K562 (cell line): Measurements from ENCODE around the gene AP3B2. TPM values are rescaled to one million over a fixed set of nuclear protein-coding genes. Genes with fewer than 3 reads are reported as not detected.

ENCODE experiments used
- ATAC-seq: fragments of 200-7000 bp; cut with Tn5 transposase; 3 replicates; pipeline ENCODE4 v1.9.1; 2020; ENCODE audit warnings: moderate library complexity
- BruUV-seq: library from RNA; stranded (reverse); fragments of 400-500 nt; replicated peaks from 2 replicates; lab custom pipeline; 2021; lab: Mats Ljungman, UMichigan
- CTCF ChIA-PET: fragments of 300-600 bp; formaldehyde crosslinking; extraction: SDS; loops from one replicate; lab custom pipeline; 2021; ENCODE audit warnings: low intra/inter-chr PET ratio; lab: Yijun Ruan, JAX
- POLR2A ChIA-PET: fragments of 300-600, 350-650 bp; sonication (Branson Sonifier 250); formaldehyde crosslinking; extraction: SDS; loops from one replicate; lab custom pipeline; 2021; ENCODE audit warnings: antibody characterized with exemption, inconsistent platforms; lab: Yijun Ruan, JAX
- DNase-seq, 4 experiments: peaks; one replicate each; pipeline versions ENCODE4 v3.0.0 to v3.0.0-alpha.2; 2011 to 2018; ENCODE audit warnings: low spot score in 3 of 4, mixed read lengths in 3 of 4; ENCODE audit errors: extremely low read depth in 1 of 4
- FAIRE-seq: peaks from 2 replicates; lab custom pipeline; 2011; peaks lifted over from hg19 to GRCh38; lab: Jason Lieb, UNC
- H2AFZ ChIP-seq: 2 replicates; pipeline ENCODE4 v1.6.0; 2011; ENCODE audit warnings: low read depth, low read length, control low read depth, inconsistent platforms
- H3K27ac ChIP-seq: fragments of 200-600 bp; 3 replicates; pipeline ENCODE4 v1.8.0; 2011; ENCODE audit warnings: low read depth, mild to moderate bottlenecking, control low read depth, inconsistent platforms, low read length, moderate library complexity, mixed read lengths; ENCODE audit errors: extremely low read depth
- H3K27me3 ChIP-seq, 2 experiments: fragments of 300-600 bp in 1 of 2; 2 replicates in 1 of 2; 3 replicates in 1 of 2; pipeline versions ENCODE4 v1.6.0 to v1.8.0; 2011; ENCODE audit warnings: inconsistent platforms in 2 of 2, low read length in 2 of 2, mild to moderate bottlenecking in 1 of 2, mixed read lengths in 1 of 2, moderate library complexity in 1 of 2; ENCODE audit not compliant: control insufficient read depth in 2 of 2, insufficient read depth in 2 of 2
- H3K36me3 ChIP-seq: fragments of 300-600 bp; 3 replicates; pipeline ENCODE4 v1.8.0; 2011; ENCODE audit warnings: mild to moderate bottlenecking, low read length, inconsistent platforms; ENCODE audit not compliant: control insufficient read depth, insufficient read depth
- H3K4me1 ChIP-seq, 2 experiments: fragments of 200-600 bp in 1 of 2; replicated peaks in 1 of 2; 2 replicates in 1 of 2; 3 replicates in 1 of 2; pipeline versions ENCODE4 v1.5.1 to v1.8.0; 2011; ENCODE audit warnings: inconsistent platforms in 2 of 2, low read length in 2 of 2, mild to moderate bottlenecking in 1 of 2, mixed read lengths in 1 of 2, moderate library complexity in 1 of 2; ENCODE audit not compliant: control insufficient read depth in 2 of 2, insufficient read depth in 2 of 2
- H3K4me2 ChIP-seq: 2 replicates; pipeline ENCODE4 v1.6.1; 2011; ENCODE audit warnings: low read length, control low read depth, inconsistent platforms, mixed read lengths; ENCODE audit not compliant: insufficient read depth
- H3K4me3 ChIP-seq: fragments of 200-600 bp; sonication (generic), shearing (Covaris generic); 2 replicates; pipeline ENCODE4 v1.5.1; 2016; ENCODE audit warnings: control low read depth, inconsistent platforms
- H3K79me2 ChIP-seq: fragments of 200-600 bp; 3 replicates; pipeline ENCODE4 v1.8.0; 2011; ENCODE audit warnings: low read length, inconsistent platforms; ENCODE audit not compliant: control insufficient read depth, insufficient read depth
- H3K9ac ChIP-seq, 2 experiments: 2 replicates each; pipeline versions ENCODE4 v1.6.0 to v1.6.1; 2011; ENCODE audit warnings: low read depth in 2 of 2, low read length in 2 of 2, control low read depth in 1 of 2, inconsistent platforms in 1 of 2, mild to moderate bottlenecking in 1 of 2, mixed read lengths in 1 of 2; ENCODE audit not compliant: insufficient read depth in 1 of 2
- H3K9me1 ChIP-seq: one replicate; pipeline ENCODE4 v1.6.0; 2011; ENCODE audit warnings: inconsistent platforms, mild to moderate bottlenecking, low read length, moderate library complexity; ENCODE audit not compliant: control insufficient read depth, insufficient read depth
- H3K9me3 ChIP-seq: replicated peaks from 2 replicates; pipeline ENCODE4 v1.5.1; 2011; ENCODE audit warnings: low read depth, low read length, inconsistent platforms; ENCODE audit not compliant: control insufficient read depth, insufficient read depth
- H4K20me1 ChIP-seq: replicated peaks from 2 replicates; pipeline ENCODE4 v1.6.1; 2011; ENCODE audit warnings: low read length, inconsistent platforms, mixed read lengths; ENCODE audit not compliant: control insufficient read depth, insufficient read depth
- ARHGAP35 ChIP-seq: fragments of 450-650 bp; IDR thresholded peaks from 2 replicates; pipeline ENCODE4 v1.6.1; 2018; ENCODE audit not compliant: partially characterized antibody
- ELF1 ChIP-seq: fragments of 200-800 bp; sonication (Bioruptor generic); IDR thresholded peaks from 2 replicates; pipeline ENCODE4 v1.6.1; 2016; ENCODE audit warnings: missing genetic modification characterization, missing compliant biosample characterization
- NBN ChIP-seq: fragments of 450-650 bp; IDR thresholded peaks from 2 replicates; pipeline ENCODE4 v1.6.1; 2016; ENCODE audit warnings: low read depth, mild to moderate bottlenecking
- NFATC3 ChIP-seq: fragments of 450-650 bp; IDR thresholded peaks from 2 replicates; pipeline ENCODE4 v1.6.1; 2017; ENCODE audit warnings: mild to moderate bottlenecking
- PHF8 ChIP-seq: fragments of 200-600 bp; sonication (generic); IDR thresholded peaks from 2 replicates; pipeline ENCODE4 v1.6.1; 2012; ENCODE audit warnings: mixed run types, mild to moderate bottlenecking, inconsistent platforms, low read length, moderate library complexity, borderline replicate concordance
- POLR2AphosphoS2 ChIP-seq: IDR thresholded peaks from 2 replicates; pipeline ENCODE4 v1.6.1; 2012; ENCODE audit warnings: low read length, improper control_type of control experiment
- POLR2AphosphoS5 ChIP-seq: IDR thresholded peaks from 2 replicates; pipeline ENCODE4 v1.6.1; 2011; ENCODE audit warnings: mild to moderate bottlenecking, low read depth, low read length, moderate library complexity; ENCODE audit not compliant: control insufficient read depth, insufficient read depth
- RERE ChIP-seq: sonication (generic); formaldehyde crosslinking; IDR thresholded peaks from 2 replicates; pipeline ENCODE4 v1.8.0; 2023; ENCODE audit warnings: missing genetic modification reagents, mild to moderate bottlenecking, borderline replicate concordance
- RFX5 ChIP-seq: IDR thresholded peaks from 2 replicates; pipeline ENCODE4 v1.6.1; 2011; ENCODE audit warnings: low read depth, mild to moderate bottlenecking, improper control_type of control experiment, low read length
- SNRNP70 ChIP-seq: fragments of 200-400 bp; formaldehyde crosslinking; optimal IDR thresholded peaks from 2 replicates; pipeline ENCODE3; 2017; ENCODE audit warnings: low read depth, low read length
- SOX6 ChIP-seq: fragments of 450-650 bp; IDR thresholded peaks from 2 replicates; pipeline ENCODE4 v1.6.1; 2014; ENCODE audit warnings: mild to moderate bottlenecking
- TAF9B ChIP-seq: fragments of 450-650 bp; IDR thresholded peaks from 2 replicates; pipeline ENCODE4 v1.6.1; 2018; ENCODE audit warnings: mild to moderate bottlenecking; ENCODE audit not compliant: partially characterized antibody
- TCFL5 ChIP-seq: fragments of 250-450 bp; sonication (Bioruptor Pico); conservative IDR thresholded peaks from 2 replicates; pipeline ENCODE4 v1.6.1; 2021; ENCODE audit warnings: mild to moderate bottlenecking, moderate library complexity, matching md5 sums
- U2AF2 ChIP-seq: fragments of 200-400 bp; formaldehyde crosslinking; optimal IDR thresholded peaks from 2 replicates; pipeline ENCODE3; 2017; ENCODE audit warnings: low read depth, mild to moderate bottlenecking, low read length
- WHSC1 ChIP-seq: IDR thresholded peaks from one replicate; pipeline ENCODE4 v1.6.1; 2012; ENCODE audit warnings: low read length, control low read depth, inconsistent platforms
- ZFP30 ChIP-seq: fragments of 250-450 bp; sonication (Bioruptor Pico); IDR thresholded peaks from 2 replicates; pipeline ENCODE4 v1.8.0; 2022; ENCODE audit warnings: moderate library complexity, mild to moderate bottlenecking, inconsistent platforms, borderline replicate concordance
- ZKSCAN8 ChIP-seq: fragments of 200-800 bp; sonication (Bioruptor generic); IDR thresholded peaks from 2 replicates; pipeline ENCODE4 v1.6.1; 2016; ENCODE audit warnings: missing genetic modification characterization, missing compliant biosample characterization
- ZNF197 ChIP-seq: fragments of 200-800 bp; sonication (Bioruptor generic); IDR thresholded peaks from 2 replicates; pipeline ENCODE4 v1.6.1; 2016; ENCODE audit warnings: low read depth, missing genetic modification characterization, missing compliant biosample characterization
- WGBS: fragments of 100-300 bp; shearing (Covaris generic); methylation state at CpG from one replicate; pipeline ENCODE4 v1.1.6; 2016; ENCODE audit warnings: low coverage, mixed read lengths; ENCODE audit not compliant: insufficient coverage; ENCODE audit errors: missing lambda C conversion rate; 5-methylcytosine and 5-hydroxymethylcytosine counted together
- in situ Hi-C: fragments of 300-500 bp; cut with MboI; formaldehyde crosslinking; loops from 4 replicates; pipeline ENCODE4 v1.15.0; 2018; ENCODE audit warnings: inconsistent platforms, mixed read lengths
- intact Hi-C: fragments of 100-400 bp; cut with micrococcal nuclease; formaldehyde crosslinking; loops from 2 replicates; pipeline ENCODE4 v1.14.2; 2022
- polyA plus RNA-seq, 8 experiments: library from polyadenylated mRNA; depleted of rRNA in 4 of 8; stranded (reverse) in 5 of 8; unstranded in 3 of 8; fragments of >200 nt; fragmentation: Nextera tagmentation in 2 of 8; fragmentation: Illumina TruSeq in 1 of 8; extraction: Ambion mirVana in 2 of 8; extraction: Trizol in 1 of 8; gene quantifications; 2 replicates each; pipeline versions ENCODE4 v1.2.1 to v1.2.3, GENCODE V29; 2011 to 2014; ENCODE audit warnings: inconsistent platforms in 1 of 8, missing spikeins in 1 of 8
- total RNA-seq, 7 experiments: library from RNA; depleted of rRNA in 6 of 7; stranded (reverse); fragments of >200 nt in 6 of 7; fragmentation: Illumina TruSeq in 2 of 7; extraction: Trizol in 2 of 7; gene quantifications; 2 replicates each; pipeline versions ENCODE4 v1.2.1 to v1.2.3, GENCODE V29; 2011 to 2021; ENCODE audit warnings: low replicate concordance in 1 of 7

AP3B2 gene
- total and polyA plus RNA-seq, 9 of the 15 experiments (the other 6 are each of a cell fraction or from before 2014, with no cell fraction given): 0.03 to 0.15 (median 0.10) TPM; not detected in 2

- ChIA-PET CTCF (no interaction called here), POLR2A (interaction anchor here (0.5 to 1.3 kb wide), 8 partner anchors 9 to 366 kb away, joined by 3 to 4 read pairs (median 3); no protein-coding TSS in a partner anchor)
- no TSS peak for BruUV-seq
- FAIRE-seq: no peak
- H3K9ac ChIP-seq: peak within 1 kb of the TSS; percentile 74 to 91
- peak within 1 kb of the TSS; percentile 83 for H3K4me2 ChIP-seq
- ATAC-seq: peak; percentile 61
- no peaks in the 10 kb centered on the region for H3K27me3 ChIP-seq
- H3K27ac ChIP-seq: peak within 1 kb of the TSS; percentile 90
- no peaks in the 10 kb centered on the region for H3K9me1 ChIP-seq
- DNase-seq: peak; percentile 87 to 93 (median 91)
- in situ Hi-C loops (no loop called here), intact Hi-C loops (loop anchor here (2.0 to 10.0 kb wide), 2 partner anchors 106 to 158 kb away; partner anchors contain the start of genes FSD2, RPS17 and WHAMM)
- no peaks in the 10 kb centered on the region for H3K9me3 ChIP-seq
- peak within 1 kb of the TSS; percentile 84 for H2AFZ ChIP-seq
- H3K36me3 ChIP-seq: no peaks in the 10 kb centered on the region
- WGBS: 2% methylated on average over 55 of the region's 96 CpGs
- H4K20me1 ChIP-seq: no peaks in the 10 kb centered on the region
- peaks cover 50% of the 10 kb centered on the region for H3K79me2 ChIP-seq
- peak within 1 kb of the TSS; percentile 44 for H3K4me3 ChIP-seq
- peaks cover 42 to 60% of the 10 kb centered on the region in 2 experiments for H3K4me1 ChIP-seq
- TF ChIP-seq ELF1 (no peak), POLR2AphosphoS5 (no peak), TCFL5 (CRISPR knock-in tag) (no peak), SOX6 (peak; percentile 47), ARHGAP35 (no peak), PHF8 (peak; percentile 58; the same call in 1 of the 2 replicates), WHSC1 (no peak), TAF9B (no peak), ZKSCAN8 (CRISPR knock-in tag) (no peak; the same call in 1 of the 2 replicates), U2AF2 (no peak), NFATC3 (no peak), ZNF197 (peak; percentile 68; the same call in 1 of the 2 replicates), NBN (no peak), ZFP30 (no peak), RERE (CRISPR knock-in tag) (no peak), RFX5 (no peak), POLR2AphosphoS2 (no peak), SNRNP70 (no peak)
Measured at GRCh38 chr15:82647045-82647834, 62.4 kb downstream of the AP3B2 start, which contains the start of gene CPEB1. Gene CPEB1 (minus strand): TSS chr15:82647363. CDS start chr15:82628459, 18,904 bp downstream.
